WTC11 (cell line): ENCODE data around the gene GALNT9. TPM values are rescaled to one million over a fixed set of nuclear protein-coding genes. Genes with fewer than 3 reads are reported as not detected.

ENCODE experiments used
- ATAC-seq: fragments of 200-7000 bp; cut with Tn5 transposase; 2 replicates; pipeline ENCODE4 v1.10.0; 2021; ENCODE audit warnings: mild to moderate bottlenecking, moderate library complexity
- CTCF ChIA-PET: fragments of 300-600 bp; sonication (Branson Sonifier 250); formaldehyde crosslinking; loops from one replicate; lab custom pipeline; 2021; ENCODE audit warnings: antibody characterized with exemption; lab: Charles Lee
- POLR2A ChIA-PET: fragments of 350-600 bp; sonication (Branson Sonifier 250); formaldehyde crosslinking; loops from one replicate; lab custom pipeline; 2021; ENCODE audit warnings: antibody characterized with exemption; lab: Charles Lee
- DNase-seq: peaks from one replicate; pipeline ENCODE4 v3.0.0; 2021; ENCODE audit warnings: low spot score
- H3K27ac Mint-ChIP-seq: 2 replicates; pipeline ENCODE4 v1.8.0; 2021; ENCODE audit warnings: mixed read lengths
- H3K27me3 Mint-ChIP-seq: 2 replicates; pipeline ENCODE4 v1.8.0; 2021; ENCODE audit warnings: low read depth, mild to moderate bottlenecking, moderate library complexity, mixed read lengths
- H3K36me3 Mint-ChIP-seq: 2 replicates; pipeline ENCODE4 v1.8.0; 2021; ENCODE audit warnings: mixed read lengths
- H3K4me1 Mint-ChIP-seq: 2 replicates; pipeline ENCODE4 v1.8.0; 2022; ENCODE audit warnings: mixed read lengths
- H3K4me3 Mint-ChIP-seq: 2 replicates; pipeline ENCODE4 v1.8.0; 2021; ENCODE audit warnings: mild to moderate bottlenecking, moderate library complexity, mixed read lengths
- H3K9me3 Mint-ChIP-seq: 2 replicates; pipeline ENCODE4 v1.8.0; 2021; ENCODE audit warnings: mixed read lengths
- CREB1 ChIP-seq: sonication (generic); formaldehyde crosslinking; IDR thresholded peaks from 2 replicates; pipeline ENCODE4 v1.8.0; 2023; ENCODE audit warnings: mild to moderate bottlenecking, missing genetic modification reagents
- CREM ChIP-seq: sonication (generic); formaldehyde crosslinking; IDR thresholded peaks from 2 replicates; pipeline ENCODE4 v1.8.1; 2022; ENCODE audit warnings: mild to moderate bottlenecking, missing genetic modification reagents, moderate library complexity
- FOXP1 ChIP-seq: sonication (generic); formaldehyde crosslinking; IDR thresholded peaks from 2 replicates; pipeline ENCODE4 v1.8.0; 2022; ENCODE audit warnings: missing genetic modification reagents, mild to moderate bottlenecking, moderate library complexity, borderline replicate concordance
- HMGA2 ChIP-seq: fragments of 250-450 bp; sonication (Bioruptor Pico); IDR thresholded peaks from 2 replicates; pipeline ENCODE4 v1.4.0; 2021; ENCODE audit warnings: mild to moderate bottlenecking, moderate library complexity
- JUN ChIP-seq: sonication (generic); formaldehyde crosslinking; IDR thresholded peaks from 2 replicates; pipeline ENCODE4 v1.8.0; 2023; ENCODE audit warnings: mild to moderate bottlenecking, missing genetic modification reagents
- MXD4 ChIP-seq: fragments of 250-450 bp; sonication (Bioruptor Pico); IDR thresholded peaks from 2 replicates; pipeline ENCODE4 v1.8.0; 2021; ENCODE audit warnings: mild to moderate bottlenecking, moderate library complexity, borderline replicate concordance
- NFE2L1 ChIP-seq: sonication (generic); formaldehyde crosslinking; IDR thresholded peaks from 2 replicates; pipeline ENCODE4 v1.8.1; 2023; ENCODE audit warnings: missing genetic modification reagents
- NR1H2 ChIP-seq: sonication (generic); formaldehyde crosslinking; IDR thresholded peaks from 2 replicates; pipeline ENCODE4 v1.9.0; 2021; ENCODE audit warnings: mild to moderate bottlenecking, moderate library complexity, missing genetic modification reagents
- SMAD3 ChIP-seq: sonication (generic); formaldehyde crosslinking; IDR thresholded peaks from 2 replicates; pipeline ENCODE4 v1.8.0; 2022; ENCODE audit warnings: missing genetic modification reagents, mild to moderate bottlenecking, borderline replicate concordance
- TEAD1 ChIP-seq: sonication (generic); formaldehyde crosslinking; IDR thresholded peaks from 2 replicates; pipeline ENCODE4 v1.8.0; 2022; ENCODE audit warnings: mild to moderate bottlenecking, missing genetic modification reagents
- ZNF416 ChIP-seq: fragments of 250-450 bp; sonication (Bioruptor Pico); IDR thresholded peaks from 2 replicates; pipeline ENCODE4 v1.9.0; 2021; ENCODE audit warnings: mild to moderate bottlenecking, inconsistent platforms
- total RNA-seq: library from RNA; stranded (reverse); gene quantifications from 3 replicates; pipeline ENCODE4 v1.2.3, GENCODE V29; 2021
- TF ChIP-seq, protein P1 (sequence below): sonication (generic); formaldehyde crosslinking; IDR thresholded peaks from 2 replicates; pipeline ENCODE4 v1.8.1; 2023; ENCODE audit warnings: mild to moderate bottlenecking, missing genetic modification reagents
- TF ChIP-seq, protein P2 (sequence below): sonication (generic); formaldehyde crosslinking; IDR thresholded peaks from 2 replicates; pipeline ENCODE4 v1.8.0; 2022; ENCODE audit warnings: mild to moderate bottlenecking, missing genetic modification reagents
- TF ChIP-seq, protein P3 (sequence below): sonication (generic); formaldehyde crosslinking; IDR thresholded peaks from 2 replicates; pipeline ENCODE4 v1.8.1; 2023; ENCODE audit warnings: mild to moderate bottlenecking, missing genetic modification reagents, borderline replicate concordance
- TF ChIP-seq, protein P4 (sequence below): sonication (generic); formaldehyde crosslinking; IDR thresholded peaks from 2 replicates; pipeline ENCODE4 v1.8.0; 2022; ENCODE audit warnings: missing genetic modification reagents
- TF ChIP-seq, protein P5 (sequence below): sonication (generic); formaldehyde crosslinking; IDR thresholded peaks from 2 replicates; pipeline ENCODE4 v1.8.0; 2023; ENCODE audit warnings: missing genetic modification reagents
- TF ChIP-seq, protein P6 (sequence below): fragments of 250-450 bp; sonication (Bioruptor Pico); IDR thresholded peaks from 2 replicates; pipeline ENCODE4 v1.9.0; 2021; ENCODE audit warnings: moderate library complexity, mild to moderate bottlenecking, inconsistent platforms, borderline replicate concordance
- TF ChIP-seq, protein P7 (sequence below): sonication (generic); formaldehyde crosslinking; conservative IDR thresholded peaks from 2 replicates; pipeline ENCODE4 v1.8.1; 2023; ENCODE audit warnings: mild to moderate bottlenecking, low read depth, missing genetic modification reagents, moderate library complexity

Gene GALNT9
- total RNA-seq, 1 experiment from 2014 or later = 0.90 TPM

DNA sequence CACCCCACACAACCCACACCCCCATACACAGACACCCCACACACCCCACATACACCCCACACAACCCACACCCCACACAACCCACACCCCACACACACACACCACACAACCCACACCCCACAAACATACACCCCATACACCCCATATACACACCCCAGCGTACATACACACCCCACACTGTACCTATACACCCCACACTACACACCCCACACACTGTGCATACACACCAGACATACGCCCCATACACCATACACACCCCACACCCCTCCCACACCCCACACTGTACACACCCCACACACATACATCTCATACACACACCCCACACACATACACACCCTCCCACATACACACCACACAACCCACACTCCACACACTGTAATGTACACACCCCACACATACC, 104.9 kb downstream of the GALNT9 start:
- Mint-ChIP-seq H3K9me3 (peaks cover 7% of the 10 kb centered on the region), H3K27ac (no peak overlapping the region), H3K36me3 (no peaks in the 10 kb centered on the region), H3K4me3 (no peak overlapping the region), H3K4me1 (no peaks in the 10 kb centered on the region), H3K27me3 (peaks cover 23% of the 10 kb centered on the region)
- CTCF ChIA-PET = no interaction called here
- DNase-seq (no peak), ATAC-seq (no peak)
- TF ChIP-seq, protein P1, sequence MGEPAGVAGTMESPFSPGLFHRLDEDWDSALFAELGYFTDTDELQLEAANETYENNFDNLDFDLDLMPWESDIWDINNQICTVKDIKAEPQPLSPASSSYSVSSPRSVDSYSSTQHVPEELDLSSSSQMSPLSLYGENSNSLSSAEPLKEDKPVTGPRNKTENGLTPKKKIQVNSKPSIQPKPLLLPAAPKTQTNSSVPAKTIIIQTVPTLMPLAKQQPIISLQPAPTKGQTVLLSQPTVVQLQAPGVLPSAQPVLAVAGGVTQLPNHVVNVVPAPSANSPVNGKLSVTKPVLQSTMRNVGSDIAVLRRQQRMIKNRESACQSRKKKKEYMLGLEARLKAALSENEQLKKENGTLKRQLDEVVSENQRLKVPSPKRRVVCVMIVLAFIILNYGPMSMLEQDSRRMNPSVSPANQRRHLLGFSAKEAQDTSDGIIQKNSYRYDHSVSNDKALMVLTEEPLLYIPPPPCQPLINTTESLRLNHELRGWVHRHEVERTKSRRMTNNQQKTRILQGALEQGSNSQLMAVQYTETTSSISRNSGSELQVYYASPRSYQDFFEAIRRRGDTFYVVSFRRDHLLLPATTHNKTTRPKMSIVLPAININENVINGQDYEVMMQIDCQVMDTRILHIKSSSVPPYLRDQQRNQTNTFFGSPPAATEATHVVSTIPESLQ (CRISPR knock-in tag) = no peak
- TF ChIP-seq JUN (CRISPR knock-in tag) (no peak), ZNF416 (CRISPR knock-in tag) (no peak), NR1H2 (CRISPR knock-in tag) (no peak), CREM (CRISPR knock-in tag) (no peak), CREB1 (CRISPR knock-in tag) (no peak), FOXP1 (CRISPR knock-in tag) (no peak), TEAD1 (CRISPR knock-in tag) (no peak), HMGA2 (CRISPR knock-in tag) (no peak), MXD4 (CRISPR knock-in tag) (no peak)
- TF ChIP-seq, protein P2, sequence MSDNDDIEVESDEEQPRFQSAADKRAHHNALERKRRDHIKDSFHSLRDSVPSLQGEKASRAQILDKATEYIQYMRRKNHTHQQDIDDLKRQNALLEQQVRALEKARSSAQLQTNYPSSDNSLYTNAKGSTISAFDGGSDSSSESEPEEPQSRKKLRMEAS (CRISPR knock-in tag) = no peak
- POLR2A ChIA-PET = no interaction called here

DNA sequence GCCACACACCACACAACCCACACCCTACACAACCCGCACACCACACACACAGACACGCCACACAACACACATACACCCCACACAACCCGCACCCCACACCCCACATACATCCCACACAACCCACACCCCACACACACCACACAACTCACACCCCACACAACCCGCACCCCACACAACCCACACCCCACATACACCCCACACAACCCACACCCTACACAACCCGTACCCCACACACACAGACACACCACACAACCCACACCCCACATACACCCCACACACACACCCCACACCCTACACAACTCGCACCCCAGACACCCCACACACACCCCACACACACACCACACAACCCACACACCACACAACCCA, 106.6 kb downstream of the GALNT9 start:
- no peak overlapping the region for H3K27ac Mint-ChIP-seq
- ChIA-PET POLR2A (no interaction called here), CTCF (interaction anchor here (1.5 kb wide), 1 partner anchor 69 kb away, joined by 3 read pairs; no protein-coding TSS in a partner anchor)
- no peak overlapping the region for H3K4me3 Mint-ChIP-seq
- H3K36me3 Mint-ChIP-seq = no peaks in the 10 kb centered on the region
- H3K9me3 Mint-ChIP-seq = peaks cover 7% of the 10 kb centered on the region
- DNase-seq = no peak
- no peaks in the 10 kb centered on the region for H3K4me1 Mint-ChIP-seq
- TF ChIP-seq, protein P3, sequence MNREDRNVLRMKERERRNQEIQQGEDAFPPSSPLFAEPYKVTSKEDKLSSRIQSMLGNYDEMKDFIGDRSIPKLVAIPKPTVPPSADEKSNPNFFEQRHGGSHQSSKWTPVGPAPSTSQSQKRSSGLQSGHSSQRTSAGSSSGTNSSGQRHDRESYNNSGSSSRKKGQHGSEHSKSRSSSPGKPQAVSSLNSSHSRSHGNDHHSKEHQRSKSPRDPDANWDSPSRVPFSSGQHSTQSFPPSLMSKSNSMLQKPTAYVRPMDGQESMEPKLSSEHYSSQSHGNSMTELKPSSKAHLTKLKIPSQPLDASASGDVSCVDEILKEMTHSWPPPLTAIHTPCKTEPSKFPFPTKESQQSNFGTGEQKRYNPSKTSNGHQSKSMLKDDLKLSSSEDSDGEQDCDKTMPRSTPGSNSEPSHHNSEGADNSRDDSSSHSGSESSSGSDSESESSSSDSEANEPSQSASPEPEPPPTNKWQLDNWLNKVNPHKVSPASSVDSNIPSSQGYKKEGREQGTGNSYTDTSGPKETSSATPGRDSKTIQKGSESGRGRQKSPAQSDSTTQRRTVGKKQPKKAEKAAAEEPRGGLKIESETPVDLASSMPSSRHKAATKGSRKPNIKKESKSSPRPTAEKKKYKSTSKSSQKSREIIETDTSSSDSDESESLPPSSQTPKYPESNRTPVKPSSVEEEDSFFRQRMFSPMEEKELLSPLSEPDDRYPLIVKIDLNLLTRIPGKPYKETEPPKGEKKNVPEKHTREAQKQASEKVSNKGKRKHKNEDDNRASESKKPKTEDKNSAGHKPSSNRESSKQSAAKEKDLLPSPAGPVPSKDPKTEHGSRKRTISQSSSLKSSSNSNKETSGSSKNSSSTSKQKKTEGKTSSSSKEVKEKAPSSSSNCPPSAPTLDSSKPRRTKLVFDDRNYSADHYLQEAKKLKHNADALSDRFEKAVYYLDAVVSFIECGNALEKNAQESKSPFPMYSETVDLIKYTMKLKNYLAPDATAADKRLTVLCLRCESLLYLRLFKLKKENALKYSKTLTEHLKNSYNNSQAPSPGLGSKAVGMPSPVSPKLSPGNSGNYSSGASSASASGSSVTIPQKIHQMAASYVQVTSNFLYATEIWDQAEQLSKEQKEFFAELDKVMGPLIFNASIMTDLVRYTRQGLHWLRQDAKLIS (CRISPR knock-in tag) = no peak
- TF ChIP-seq NFE2L1 (CRISPR knock-in tag) = no peak
- TF ChIP-seq SMAD3 (CRISPR knock-in tag) = no peak
- no peak for ATAC-seq
- H3K27me3 Mint-ChIP-seq = peaks cover 31% of the 10 kb centered on the region

DNA sequence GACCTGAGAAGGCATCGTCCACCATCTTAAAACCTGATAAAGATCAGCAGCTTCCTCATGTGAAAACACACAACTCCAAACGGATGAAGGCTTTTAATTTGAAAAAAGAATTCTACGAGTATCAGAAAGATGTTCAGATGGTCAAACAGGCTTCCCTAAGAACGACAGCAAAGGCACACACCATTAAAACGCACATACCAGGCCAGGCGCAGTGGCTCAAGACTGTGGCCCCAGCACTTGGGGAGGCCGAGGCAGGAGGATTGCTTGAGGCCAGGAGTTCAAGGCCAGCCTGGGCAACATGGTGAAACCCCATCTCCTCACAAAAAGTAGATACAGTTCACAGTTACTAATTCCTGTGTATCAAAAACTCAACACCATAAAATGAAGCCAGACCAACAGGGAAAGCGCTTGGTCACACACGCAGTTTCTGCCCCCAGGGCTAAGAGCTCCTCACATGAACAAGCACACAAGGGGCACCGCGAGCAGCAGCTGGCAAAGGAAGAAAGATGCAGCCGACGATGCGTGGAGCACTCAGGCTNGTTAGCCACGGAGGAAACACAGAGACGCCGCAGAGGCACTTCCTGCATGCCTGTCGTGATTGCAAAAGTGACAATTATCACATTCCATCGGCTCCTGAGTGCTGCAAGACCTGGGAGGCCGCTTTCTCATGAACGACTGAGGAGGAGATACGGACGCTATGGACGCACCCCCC, 107.1 kb downstream of the GALNT9 start:
- POLR2A ChIA-PET = no interaction called here
- H3K27me3 Mint-ChIP-seq = peaks cover 37% of the 10 kb centered on the region
- H3K36me3 Mint-ChIP-seq = no peaks in the 10 kb centered on the region
- DNase-seq (no peak), ATAC-seq (no peak; the same call in 1 of the 2 replicates)
- no peak overlapping the region for H3K4me3 Mint-ChIP-seq
- H3K9me3 Mint-ChIP-seq = peaks cover 7% of the 10 kb centered on the region
- CTCF ChIA-PET = interaction anchor here (1.5 kb wide), 1 partner anchor 68 kb away, joined by 3 read pairs; no protein-coding TSS in a partner anchor
- H3K27ac Mint-ChIP-seq = no peak overlapping the region
- no peaks in the 10 kb centered on the region for H3K4me1 Mint-ChIP-seq
- TF ChIP-seq, protein P4, sequence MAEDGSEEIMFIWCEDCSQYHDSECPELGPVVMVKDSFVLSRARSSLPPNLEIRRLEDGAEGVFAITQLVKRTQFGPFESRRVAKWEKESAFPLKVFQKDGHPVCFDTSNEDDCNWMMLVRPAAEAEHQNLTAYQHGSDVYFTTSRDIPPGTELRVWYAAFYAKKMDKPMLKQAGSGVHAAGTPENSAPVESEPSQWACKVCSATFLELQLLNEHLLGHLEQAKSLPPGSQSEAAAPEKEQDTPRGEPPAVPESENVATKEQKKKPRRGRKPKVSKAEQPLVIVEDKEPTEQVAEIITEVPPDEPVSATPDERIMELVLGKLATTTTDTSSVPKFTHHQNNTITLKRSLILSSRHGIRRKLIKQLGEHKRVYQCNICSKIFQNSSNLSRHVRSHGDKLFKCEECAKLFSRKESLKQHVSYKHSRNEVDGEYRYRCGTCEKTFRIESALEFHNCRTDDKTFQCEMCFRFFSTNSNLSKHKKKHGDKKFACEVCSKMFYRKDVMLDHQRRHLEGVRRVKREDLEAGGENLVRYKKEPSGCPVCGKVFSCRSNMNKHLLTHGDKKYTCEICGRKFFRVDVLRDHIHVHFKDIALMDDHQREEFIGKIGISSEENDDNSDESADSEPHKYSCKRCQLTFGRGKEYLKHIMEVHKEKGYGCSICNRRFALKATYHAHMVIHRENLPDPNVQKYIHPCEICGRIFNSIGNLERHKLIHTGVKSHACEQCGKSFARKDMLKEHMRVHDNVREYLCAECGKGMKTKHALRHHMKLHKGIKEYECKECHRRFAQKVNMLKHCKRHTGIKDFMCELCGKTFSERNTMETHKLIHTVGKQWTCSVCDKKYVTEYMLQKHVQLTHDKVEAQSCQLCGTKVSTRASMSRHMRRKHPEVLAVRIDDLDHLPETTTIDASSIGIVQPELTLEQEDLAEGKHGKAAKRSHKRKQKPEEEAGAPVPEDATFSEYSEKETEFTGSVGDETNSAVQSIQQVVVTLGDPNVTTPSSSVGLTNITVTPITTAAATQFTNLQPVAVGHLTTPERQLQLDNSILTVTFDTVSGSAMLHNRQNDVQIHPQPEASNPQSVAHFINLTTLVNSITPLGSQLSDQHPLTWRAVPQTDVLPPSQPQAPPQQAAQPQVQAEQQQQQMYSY (CRISPR knock-in tag) = no peak
- TF ChIP-seq, protein P5, sequence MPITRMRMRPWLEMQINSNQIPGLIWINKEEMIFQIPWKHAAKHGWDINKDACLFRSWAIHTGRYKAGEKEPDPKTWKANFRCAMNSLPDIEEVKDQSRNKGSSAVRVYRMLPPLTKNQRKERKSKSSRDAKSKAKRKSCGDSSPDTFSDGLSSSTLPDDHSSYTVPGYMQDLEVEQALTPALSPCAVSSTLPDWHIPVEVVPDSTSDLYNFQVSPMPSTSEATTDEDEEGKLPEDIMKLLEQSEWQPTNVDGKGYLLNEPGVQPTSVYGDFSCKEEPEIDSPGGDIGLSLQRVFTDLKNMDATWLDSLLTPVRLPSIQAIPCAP (CRISPR knock-in tag) = no peak
- TF ChIP-seq, protein P6, sequence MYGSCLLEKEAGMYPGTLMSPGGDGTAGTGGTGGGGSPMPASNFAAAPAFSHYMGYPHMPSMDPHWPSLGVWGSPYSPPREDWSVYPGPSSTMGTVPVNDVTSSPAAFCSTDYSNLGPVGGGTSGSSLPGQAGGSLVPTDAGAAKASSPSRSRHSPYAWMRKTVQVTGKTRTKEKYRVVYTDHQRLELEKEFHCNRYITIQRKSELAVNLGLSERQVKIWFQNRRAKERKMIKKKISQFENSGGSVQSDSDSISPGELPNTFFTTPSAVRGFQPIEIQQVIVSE (CRISPR knock-in tag) = no peak
- TF ChIP-seq, protein P7, sequence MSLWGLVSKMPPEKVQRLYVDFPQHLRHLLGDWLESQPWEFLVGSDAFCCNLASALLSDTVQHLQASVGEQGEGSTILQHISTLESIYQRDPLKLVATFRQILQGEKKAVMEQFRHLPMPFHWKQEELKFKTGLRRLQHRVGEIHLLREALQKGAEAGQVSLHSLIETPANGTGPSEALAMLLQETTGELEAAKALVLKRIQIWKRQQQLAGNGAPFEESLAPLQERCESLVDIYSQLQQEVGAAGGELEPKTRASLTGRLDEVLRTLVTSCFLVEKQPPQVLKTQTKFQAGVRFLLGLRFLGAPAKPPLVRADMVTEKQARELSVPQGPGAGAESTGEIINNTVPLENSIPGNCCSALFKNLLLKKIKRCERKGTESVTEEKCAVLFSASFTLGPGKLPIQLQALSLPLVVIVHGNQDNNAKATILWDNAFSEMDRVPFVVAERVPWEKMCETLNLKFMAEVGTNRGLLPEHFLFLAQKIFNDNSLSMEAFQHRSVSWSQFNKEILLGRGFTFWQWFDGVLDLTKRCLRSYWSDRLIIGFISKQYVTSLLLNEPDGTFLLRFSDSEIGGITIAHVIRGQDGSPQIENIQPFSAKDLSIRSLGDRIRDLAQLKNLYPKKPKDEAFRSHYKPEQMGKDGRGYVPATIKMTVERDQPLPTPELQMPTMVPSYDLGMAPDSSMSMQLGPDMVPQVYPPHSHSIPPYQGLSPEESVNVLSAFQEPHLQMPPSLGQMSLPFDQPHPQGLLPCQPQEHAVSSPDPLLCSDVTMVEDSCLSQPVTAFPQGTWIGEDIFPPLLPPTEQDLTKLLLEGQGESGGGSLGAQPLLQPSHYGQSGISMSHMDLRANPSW (CRISPR knock-in tag) = no peak
